PFSK-1 (cell line): ENCODE data around the gene DOCK8. TPM values are rescaled to one million over a fixed set of nuclear protein-coding genes. Genes with fewer than 3 reads are reported as not detected.
"Not testable (repeated sequence)": the region's sequence is repeated elsewhere in the genome, so short reads cannot be mapped to it uniquely, and the experiment has no call there.

Source experiments
- FOXP2 ChIP-seq: optimal IDR thresholded peaks from 2 replicates; pipeline ENCODE3; 2011; ENCODE audit warnings: borderline replicate concordance, control low read depth, inconsistent platforms; ENCODE audit not compliant: insufficient read depth; ENCODE audit errors: extremely low read length, extremely low read depth
- POLR2AphosphoS5 ChIP-seq: IDR thresholded peaks from 2 replicates; pipeline ENCODE4 v1.6.1; 2012; ENCODE audit warnings: low read depth, mild to moderate bottlenecking, control low read depth, low read length, moderate library complexity
- REST ChIP-seq, 2 experiments: IDR thresholded peaks; 2 replicates each; pipeline versions ENCODE4 v1.6.1 to v1.8.0; 2011 to 2012; ENCODE audit warnings: low read depth in 2 of 2, low read length in 2 of 2, control low read depth in 1 of 2, inconsistent platforms in 1 of 2, mild to moderate bottlenecking in 1 of 2, moderate library complexity in 1 of 2; ENCODE audit not compliant: insufficient read depth in 1 of 2
- SIN3A ChIP-seq: IDR thresholded peaks from 2 replicates; pipeline ENCODE4 v1.6.1; 2012; ENCODE audit warnings: mild to moderate bottlenecking, low read length, moderate library complexity, borderline replicate concordance; ENCODE audit not compliant: insufficient read depth
- TAF1 ChIP-seq: IDR thresholded peaks from 2 replicates; pipeline ENCODE4 v1.6.1; 2012; ENCODE audit warnings: low read length, control low read depth, borderline replicate concordance; ENCODE audit not compliant: insufficient read depth
- polyA plus RNA-seq: library from polyadenylated mRNA; unstranded; fragments of >200 nt; gene quantifications from one replicate; pipeline ENCODE4 v1.2.1, GENCODE V29; 2012; ENCODE audit warnings: low read depth, missing spikeins; ENCODE audit not compliant: insufficient read length

Gene DOCK8
- 0.44 TPM for polyA plus RNA-seq

DNA sequence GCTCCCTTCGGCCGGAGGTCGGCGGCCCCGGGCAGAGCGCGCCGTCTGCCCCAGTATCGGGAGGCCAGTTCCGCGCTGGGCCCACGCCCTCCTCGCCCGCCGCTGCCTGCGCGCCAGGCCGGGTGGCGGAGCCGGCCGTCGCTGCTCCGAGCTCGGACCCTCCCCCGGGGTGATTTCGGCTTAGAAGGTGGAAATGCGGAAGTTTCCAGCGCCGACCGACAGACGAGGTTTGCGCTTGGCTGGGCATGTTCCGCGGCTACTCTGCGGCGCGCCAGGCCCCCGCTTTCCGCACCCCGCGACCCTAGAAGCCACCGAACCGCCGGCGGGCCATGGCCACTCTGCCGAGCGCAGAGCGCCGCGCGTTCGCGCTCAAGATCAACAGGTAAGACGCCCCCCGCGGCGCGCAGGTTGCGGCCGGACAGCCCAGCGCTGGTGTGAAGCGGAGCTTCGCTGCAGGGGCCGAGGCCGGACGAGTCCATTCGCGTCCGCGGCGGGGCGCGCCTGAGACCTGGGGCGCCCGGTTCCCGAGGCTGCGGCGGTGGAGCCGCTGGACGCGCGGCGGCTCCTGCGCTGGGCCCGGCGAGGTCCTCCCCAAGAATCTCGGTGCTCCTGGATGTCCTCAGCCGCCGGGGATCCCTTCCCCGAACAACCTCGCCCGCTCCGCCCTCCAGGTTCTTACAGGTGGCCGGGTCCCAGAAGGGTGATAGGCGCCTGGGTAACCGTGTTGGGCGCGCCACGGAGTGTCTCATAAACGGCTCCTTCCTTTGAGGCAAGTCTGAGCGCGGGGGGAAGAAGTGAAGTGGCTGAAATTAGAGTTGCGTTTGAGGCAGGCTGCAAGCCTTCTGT is at the start of gene DOCK8:
Gene DOCK8 (plus strand): TSS at position 218 of the 846 bp plus-strand sequence. CDS start 112 bp downstream, at position 330.
- TF ChIP-seq FOXP2 = no peak
- no peak for TF ChIP-seq SIN3A
- no peak for TF ChIP-seq TAF1
- TF ChIP-seq REST (IDR thresholded peaks at IDR 0.05; ENCODE audit: insufficient read depth in 1 of 2, low read depth in 2 of 2, low read length in 2 of 2) = no peak
- no peak for TF ChIP-seq POLR2AphosphoS5

DNA sequence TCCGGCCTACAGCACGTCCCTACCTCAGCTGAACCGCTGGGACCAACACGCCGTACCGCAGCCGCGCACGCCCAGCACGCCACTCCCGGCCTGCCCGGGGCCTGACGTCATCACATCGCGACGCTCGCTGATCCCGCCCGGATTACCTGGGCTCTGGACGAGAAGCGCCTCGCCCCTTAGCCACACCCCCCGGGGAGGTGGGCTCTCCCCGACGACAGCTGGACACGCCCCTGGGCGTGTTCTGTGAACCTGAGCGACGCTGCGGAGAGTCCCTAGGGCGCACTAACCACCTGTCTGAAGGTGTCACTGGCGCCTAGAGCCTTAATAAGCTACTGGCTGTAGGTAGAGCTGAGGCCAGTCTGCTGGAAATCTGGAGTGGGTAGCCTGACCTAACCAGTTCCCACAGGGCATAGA is 35.7 kb upstream of the DOCK8 start, which contains the start of gene ZNG1A:
Gene ZNG1A (minus strand): TSS at position 87 of the 414 bp plus-strand sequence. CDS start 87 bp downstream, outside the sequence.
- not testable (repeated sequence) for TF ChIP-seq TAF1, FOXP2, SIN3A

- TF ChIP-seq REST (IDR thresholded peaks at IDR 0.05; ENCODE audit: insufficient read depth in 1 of 2, low read depth in 2 of 2, low read length in 2 of 2) (no peak), POLR2AphosphoS5 (no peak), SIN3A (no peak), FOXP2 (no peak), TAF1 (no peak)
Measured at GRCh38 chr9:206481-206880, 8.2 kb upstream of the DOCK8 start.

- TF ChIP-seq TAF1 (no peak), SIN3A (no peak), POLR2AphosphoS5 (no peak), REST (IDR thresholded peaks at IDR 0.05; ENCODE audit: insufficient read depth in 1 of 2, low read depth in 2 of 2, low read length in 2 of 2) (no peak), FOXP2 (no peak)
Measured at GRCh38 chr9:209143-209758, 5.4 kb upstream of the DOCK8 start.

GRCh38 chr9:211036-211435 is 3.6 kb upstream of the DOCK8 start:
- TF ChIP-seq REST (IDR thresholded peaks at IDR 0.05; ENCODE audit: insufficient read depth in 1 of 2, low read depth in 2 of 2, low read length in 2 of 2) (no peak), SIN3A (no peak), TAF1 (no peak), FOXP2 (no peak), POLR2AphosphoS5 (no peak)
